ENCODE data around the gene METTL25B. TPM values are rescaled to one million over a fixed set of nuclear protein-coding genes. Genes with fewer than 3 reads are reported as not detected.

Gene METTL25B
- total and polyA plus RNA-seq, 2 of the 4 experiments (the other 2 are of a cell fraction) = 2.3 to 10.1 TPM

DNA sequence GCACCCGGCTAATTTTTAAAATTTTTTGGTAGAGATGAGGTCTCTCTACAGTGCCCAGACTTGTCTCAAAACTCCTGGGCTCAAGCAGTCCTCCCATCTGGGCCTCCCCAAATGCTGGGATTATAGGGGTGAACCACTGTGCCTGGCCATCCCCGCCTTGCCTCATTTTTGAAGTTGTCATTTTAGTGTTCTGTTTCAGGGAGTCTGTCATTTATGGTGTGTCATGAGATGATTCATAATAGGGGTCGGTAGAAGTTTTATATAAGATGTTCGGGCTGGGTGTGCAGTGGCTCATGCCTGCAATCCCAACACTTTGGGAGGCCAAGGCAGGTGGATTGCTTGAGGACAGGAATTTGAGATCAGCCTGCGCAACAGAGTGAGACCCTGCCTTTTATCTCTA lies 47.5 kb downstream of the METTL25B start:
- Histone ChIP-seq H2BK20ac (ENCODE audit: low read depth, low read length) (no peak overlapping the region), H3K9ac (ENCODE audit: low read depth, low read length) (no peak overlapping the region), H3K36me3 (ENCODE audit: control insufficient read depth, insufficient read depth, low read length) (peaks cover 1% of the 10 kb centered on the region; the same call in 1 of the 2 replicates), H3K9me1 (ENCODE audit: insufficient read depth, low read length) (peaks cover 13% of the 10 kb centered on the region), H4K8ac (ENCODE audit: low read depth in 2 of 2, low read length in 2 of 2) (no peak overlapping the region), H4K5ac (ENCODE audit: low read depth, low read length) (no peak overlapping the region), H3K27me3 (ENCODE audit: control insufficient read depth, insufficient read depth, low read length) (no peaks in the 10 kb centered on the region), H3K23ac (ENCODE audit: low read depth, low read length) (no peak overlapping the region), H4K20me1 (ENCODE audit: insufficient read depth, low read length) (peaks cover 87% of the 10 kb centered on the region), H4K91ac (ENCODE audit: insufficient read depth, low read depth, low read length) (no peak overlapping the region), H2BK5ac (ENCODE audit: low read depth, low read length, poor library complexity, severe bottlenecking) (no peak overlapping the region), H3K79me1 (ENCODE audit: low read depth in 1 of 2, low read length in 2 of 2) (peaks cover 14 to 76% of the 10 kb centered on the region in 2 experiments), H2BK120ac (ENCODE audit: low read depth, low read length) (no peak overlapping the region), H2AFZ (replicated peaks; ENCODE audit: low read length, poor library complexity) (no peak overlapping the region), H2AK5ac (ENCODE audit: low read depth, low read length) (no peak overlapping the region), H3K56ac (ENCODE audit: extremely low read depth, insufficient read depth, low read length) (no peak overlapping the region), H3K4ac (ENCODE audit: low read depth, low read length) (no peak overlapping the region), H3K4me1 (ENCODE audit: control insufficient read depth, insufficient read depth, low read length) (peaks cover 2% of the 10 kb centered on the region; the same call in 1 of the 2 replicates), H3K4me2 (ENCODE audit: low read depth, low read length) (no peak overlapping the region), H2BK15ac (ENCODE audit: low read depth, low read length) (no peak overlapping the region), H3K14ac (replicated peaks; ENCODE audit: low read depth, low read length) (no peak overlapping the region), H3K27ac (ENCODE audit: insufficient read depth, low read length) (no peak overlapping the region), H3K4me3 (ENCODE audit: insufficient read depth, low read depth, low read length) (no peak overlapping the region), H3K18ac (ENCODE audit: low read depth, low read length) (no peak overlapping the region), H2AK9ac (replicated peaks; ENCODE audit: low read depth, low read length, poor library complexity) (no peak overlapping the region), H3K9me3 (ENCODE audit: control insufficient read depth, insufficient read depth, low read length) (no peaks in the 10 kb centered on the region)
- no peak for ATAC-seq (ENCODE audit: low read depth)
- ChIA-PET POLR2A (ENCODE audit: unreplicated experiment) (no interaction called here), CTCF (no interaction called here)
- DNase-seq = no peak
- no TSS peak for BruUV-seq (replicated peaks)
- intact Hi-C loops (cut with micrococcal nuclease) (no loop called here), dilution Hi-C loops (cut with HindIII; ENCODE audit: low sequenced_read_pairs, unreplicated experiment) (no loop called here), in situ Hi-C loops (cut with MboI; ENCODE audit: low sequenced_read_pairs) (no loop called here)
- no CpG with 5 or more reads among the region's 5 CpGs for WGBS, 2 experiments (ENCODE audit: extremely low coverage in 2 of 2, insufficient read length in 1 of 2)
- no peak for TF ChIP-seq RFX5 (IDR thresholded peaks at IDR 0.05; ENCODE audit: low read depth, low read length)
- TF ChIP-seq, protein P1, sequence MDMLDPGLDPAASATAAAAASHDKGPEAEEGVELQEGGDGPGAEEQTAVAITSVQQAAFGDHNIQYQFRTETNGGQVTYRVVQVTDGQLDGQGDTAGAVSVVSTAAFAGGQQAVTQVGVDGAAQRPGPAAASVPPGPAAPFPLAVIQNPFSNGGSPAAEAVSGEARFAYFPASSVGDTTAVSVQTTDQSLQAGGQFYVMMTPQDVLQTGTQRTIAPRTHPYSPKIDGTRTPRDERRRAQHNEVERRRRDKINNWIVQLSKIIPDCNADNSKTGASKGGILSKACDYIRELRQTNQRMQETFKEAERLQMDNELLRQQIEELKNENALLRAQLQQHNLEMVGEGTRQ (IDR thresholded peaks at IDR 0.05; ENCODE audit: low read depth, low read length) = no peak
- no peak for TF ChIP-seq MAZ (IDR thresholded peaks at IDR 0.05; ENCODE audit: borderline replicate concordance, low read depth, low read length)
- no peak for TF ChIP-seq RCOR1 (IDR thresholded peaks at IDR 0.05; ENCODE audit: insufficient replicate concordance, low read length)
- TF ChIP-seq FOS (IDR thresholded peaks at IDR 0.05; ENCODE audit: low read depth, low read length) = no peak
- no peak for TF ChIP-seq MAFK (IDR thresholded peaks at IDR 0.05; ENCODE audit: low read depth, low read length)
- no peak for TF ChIP-seq RAD21 (IDR thresholded peaks at IDR 0.05; ENCODE audit: low read length)
- TF ChIP-seq NFE2L2 (IDR thresholded peaks at IDR 0.05; ENCODE audit: low read depth, low read length) = no peak
- TF ChIP-seq SMC3 (IDR thresholded peaks at IDR 0.05; ENCODE audit: low read depth, low read length) = no peak
- TF ChIP-seq POLR2A (IDR thresholded peaks at IDR 0.05; ENCODE audit: low read depth, low read length) = no peak
- TF ChIP-seq, protein P2, sequence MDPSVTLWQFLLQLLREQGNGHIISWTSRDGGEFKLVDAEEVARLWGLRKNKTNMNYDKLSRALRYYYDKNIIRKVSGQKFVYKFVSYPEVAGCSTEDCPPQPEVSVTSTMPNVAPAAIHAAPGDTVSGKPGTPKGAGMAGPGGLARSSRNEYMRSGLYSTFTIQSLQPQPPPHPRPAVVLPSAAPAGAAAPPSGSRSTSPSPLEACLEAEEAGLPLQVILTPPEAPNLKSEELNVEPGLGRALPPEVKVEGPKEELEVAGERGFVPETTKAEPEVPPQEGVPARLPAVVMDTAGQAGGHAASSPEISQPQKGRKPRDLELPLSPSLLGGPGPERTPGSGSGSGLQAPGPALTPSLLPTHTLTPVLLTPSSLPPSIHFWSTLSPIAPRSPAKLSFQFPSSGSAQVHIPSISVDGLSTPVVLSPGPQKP (IDR thresholded peaks at IDR 0.05; ENCODE audit: borderline replicate concordance, low read depth, low read length) = no peak
- no peak for TF ChIP-seq BHLHE40 (IDR thresholded peaks at IDR 0.05; ENCODE audit: low read depth, low read length)
- TF ChIP-seq CEBPB (IDR thresholded peaks at IDR 0.05; ENCODE audit: low read depth, low read length) = no peak

Data from IMR-90 (cell line).